ENCODE data around the gene PNRC2.

DNA sequence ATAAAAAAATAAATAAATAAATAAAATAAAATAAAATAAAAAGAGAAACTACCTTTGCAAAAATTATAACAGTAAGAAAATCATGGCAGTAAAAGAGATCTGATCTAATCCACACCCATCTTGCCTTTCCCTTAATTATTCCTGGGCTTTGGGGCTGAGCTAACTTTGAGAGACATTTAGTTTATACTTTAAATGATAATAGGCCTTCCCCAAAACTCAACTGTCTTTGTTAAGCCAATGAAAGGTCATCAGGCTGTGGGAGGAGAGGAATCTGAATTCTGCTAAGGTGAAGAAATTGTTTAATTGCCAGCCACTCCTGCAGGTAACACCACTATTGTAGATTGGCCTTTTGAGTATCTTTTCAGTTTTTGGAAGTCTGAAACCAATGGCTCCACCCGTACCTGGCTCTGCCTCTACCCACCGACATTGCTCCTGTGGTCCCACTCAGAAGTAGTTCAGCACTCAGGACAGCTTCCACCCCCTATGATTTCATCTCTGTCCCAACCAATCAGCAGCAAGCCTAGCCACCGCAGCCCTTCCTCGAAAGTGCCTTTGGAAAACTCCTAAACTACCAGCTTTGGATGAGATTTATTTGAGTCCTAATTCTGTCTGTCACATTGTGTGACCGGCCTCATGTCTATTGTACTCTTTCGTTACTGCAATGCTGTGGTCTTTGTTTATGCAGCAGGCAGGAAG, 23.0 kb upstream of the PNRC2 start:
- no peak for TF ChIP-seq POLR2A (IDR thresholded peaks at IDR 0.05; ENCODE audit: low read length)
- TF ChIP-seq GATA1 (IDR thresholded peaks at IDR 0.05; ENCODE audit: low read depth, low read length), result no peak

All from erythroblast (primary cell).